Adrenal gland (tissue), 12 donors: ENCODE measurements around the gene HIP1. TPM values are rescaled to one million over a fixed set of nuclear protein-coding genes. Genes with fewer than 3 reads are reported as not detected.

Experiments
- DNase-seq, 7 donors: peaks; one replicate each; pipeline ENCODE4 v3.0.0-alpha.2; 2019 to 2020
- H3K27ac ChIP-seq, 5 donors: fragments of 200-600 bp; sonication (generic) in 4 of 5; 1 replicate in 3 of 5; 2 replicates in 2 of 5; pipeline versions ENCODE4 v1.5.1 to v1.8.0; 2016 to 2020; ENCODE audit warnings: mild to moderate bottlenecking in 1 of 5
- H3K27me3 ChIP-seq: fragments of 200-600 bp; 2 replicates; pipeline ENCODE4 v1.8.0; 2021
- H3K36me3 ChIP-seq, 2 donors: fragments of 200-600 bp; replicated peaks in 1 of 2; 1 replicate in 1 of 2; 2 replicates in 1 of 2; pipeline versions ENCODE4 v1.5.1 to v1.8.0; 2018 to 2022
- H3K4me1 ChIP-seq, 2 donors: fragments of 200-600 bp; replicated peaks in 1 of 2; 1 replicate in 1 of 2; 2 replicates in 1 of 2; pipeline versions ENCODE4 v1.5.1 to v1.8.0; 2018 to 2021
- H3K4me3 ChIP-seq, 4 donors: fragments of 200-600 bp; sonication (generic) in 3 of 4; one replicate each; pipeline ENCODE4 v1.5.1; 2016 to 2018
- H3K9me3 ChIP-seq, 3 donors: fragments of 200-600 bp; sonication (generic) in 1 of 3; replicated peaks in 1 of 3; 1 replicate in 2 of 3; 2 replicates in 1 of 3; pipeline versions ENCODE4 v1.5.1 to v1.8.0; 2016 to 2021
- CTCF ChIP-seq, 6 experiments: fragments of 450-650 bp in 4 of 6; fragments of 200-600 bp in 2 of 6; sonication (generic) in 1 of 6; IDR thresholded peaks; 1 replicate in 5 of 6; 2 replicates in 1 of 6; pipeline versions ENCODE4 v1.5.1 to v1.8.0; 2016 to 2021; ENCODE audit warnings: antibody characterized with exemption in 6 of 6, mild to moderate bottlenecking in 2 of 6, moderate library complexity in 1 of 6
- POLR2A ChIP-seq, 2 donors: fragments of 450-650 bp; IDR thresholded peaks; one replicate each; pipeline ENCODE4 v1.6.1; 2017; ENCODE audit warnings: antibody characterized with exemption in 2 of 2, mild to moderate bottlenecking in 2 of 2, moderate library complexity in 1 of 2
- WGBS, 4 donors: extraction: QIAGEN DNeasy Blood & Tissue Kit in 2 of 4; methylation state at CpG; one replicate each; pipeline versions ENCODE4 v1.1.5 to v1.1.7; 2013 to 2017; 5-methylcytosine and 5-hydroxymethylcytosine counted together
- intact Hi-C, 2 donors: fragments of 100-400 bp; cut with DNase I; formaldehyde crosslinking; loops; one replicate each; pipeline versions ENCODE4 v1.14.1 to v1.15.0; 2022 to 2023
- polyA plus RNA-seq, 3 donors: library from polyadenylated mRNA; stranded (reverse); fragments of 200-250 nt in 2 of 3; fragments of 350-450 nt in 1 of 3; fragmentation: Illumina TruSeq in 1 of 3; extraction: RNeasy Lipid Tissue Mini Kit (QIAGEN cat#74804) in 1 of 3; gene quantifications; one replicate each; pipeline ENCODE4 v1.2.3, GENCODE V29; 2013 to 2014
- total RNA-seq, 9 donors: library from RNA; depleted of rRNA in 4 of 9; stranded (reverse); fragments of >200 nt in 4 of 9; fragments of 120-200 nt in 1 of 9; fragmentation: NEBNext Ultra II Directional in 1 of 9; extraction: Animal tissue kit (Norgen Biotek cat#: 25700) in 1 of 9; gene quantifications; one replicate each; pipeline versions ENCODE4 v1.1.0 to v1.2.4, GENCODE V29; 2013 to 2023
- donor health status: healthy with polysubstance abuse.
- donor health status: Bipolar disorder and iron deficiency.
- donor health status: DM: yes; HTN: yes; CAD: no.
- donor health status: DM: no; HTN: no; CAD: no.
- donor health status: DM: no; HTN: no; CAD: no.
- donor health status: DM: yes; HTN: yes; CAD: no.

Gene HIP1
- total and polyA plus RNA-seq, 12 donors, result 5.9 to 48.9 (median 32.8) TPM

- intact Hi-C loops, result loop anchor here in 1 of 2 donors (10.0 kb wide), 1 partner anchor 107 kb away; no protein-coding TSS in a partner anchor
- no peak overlapping the region for H3K4me3 ChIP-seq
- peaks cover 0 to 54% of the 10 kb centered on the region in 2 donors for H3K36me3 ChIP-seq
- H3K9me3 ChIP-seq, result no peaks in the 10 kb centered on the region
- no peak for DNase-seq
- no peak for TF ChIP-seq POLR2A (IDR thresholded peaks at IDR 0.05)
- TF ChIP-seq CTCF (IDR thresholded peaks at IDR 0.05), result no peak
- H3K27me3 ChIP-seq, result no peaks in the 10 kb centered on the region
- 86 to 96% (median 94%) methylated on average over 5 of the region's 5 CpGs for WGBS, 4 donors
- H3K4me1 ChIP-seq, result no peaks in the 10 kb centered on the region
- no peak overlapping the region for H3K27ac ChIP-seq
Measured at GRCh38 chr7:75537731-75538130, 201.0 kb downstream of the HIP1 start.

GRCh38 chr7:75536940-75537538, 201.7 kb downstream of the HIP1 start:
- TF ChIP-seq CTCF (IDR thresholded peaks at IDR 0.05), result no peak
- no peak for TF ChIP-seq POLR2A (IDR thresholded peaks at IDR 0.05)
- H3K9me3 ChIP-seq, result no peaks in the 10 kb centered on the region
- H3K4me1 ChIP-seq, result no peaks in the 10 kb centered on the region
- H3K36me3 ChIP-seq, result peaks cover 0 to 48% of the 10 kb centered on the region in 2 donors
- DNase-seq, result no peak
- H3K4me3 ChIP-seq, result no peak overlapping the region
- 85 to 96% (median 91%) methylated on average over 12 to 18 of the region's 18 CpGs for WGBS, 4 donors
- H3K27me3 ChIP-seq, result no peaks in the 10 kb centered on the region
- H3K27ac ChIP-seq, result no peak overlapping the region
- intact Hi-C loops, result loop anchor here in 1 of 2 donors (10.0 kb wide), 1 partner anchor 108 kb away; no protein-coding TSS in a partner anchor

GRCh38 chr7:75536491-75536890, 202.2 kb downstream of the HIP1 start:
- no peak overlapping the region for H3K27ac ChIP-seq
- no peak for DNase-seq
- WGBS, 4 donors, result 83 to 96% (median 91%) methylated on average over 2 to 4 of the region's 4 CpGs
- no peak overlapping the region for H3K4me3 ChIP-seq
- H3K9me3 ChIP-seq, result no peaks in the 10 kb centered on the region
- no peak for TF ChIP-seq POLR2A (IDR thresholded peaks at IDR 0.05)
- TF ChIP-seq CTCF (IDR thresholded peaks at IDR 0.05), result no peak
- peaks cover 0 to 42% of the 10 kb centered on the region in 2 donors for H3K36me3 ChIP-seq
- intact Hi-C loops, result loop anchor here in 1 of 2 donors (10.0 kb wide), 1 partner anchor 108 kb away; no protein-coding TSS in a partner anchor
- no peaks in the 10 kb centered on the region for H3K27me3 ChIP-seq
- no peaks in the 10 kb centered on the region for H3K4me1 ChIP-seq

GRCh38 chr7:75534727-75535307, 203.9 kb downstream of the HIP1 start:
- intact Hi-C loops, result loop anchor here in 1 of 2 donors (10.0 kb wide), 1 partner anchor 110 kb away; no protein-coding TSS in a partner anchor
- 66 to 78% (median 70%) methylated on average over 8 of the region's 8 CpGs for WGBS, 4 donors
- Histone ChIP-seq H3K4me1 (no peaks in the 10 kb centered on the region), H3K9me3 (no peaks in the 10 kb centered on the region), H3K36me3 (peaks cover 0 to 34% of the 10 kb centered on the region in 2 donors), H3K4me3 (no peak overlapping the region), H3K27me3 (no peaks in the 10 kb centered on the region), H3K27ac (no peak overlapping the region)
- TF ChIP-seq CTCF (IDR thresholded peaks at IDR 0.05) (no peak), POLR2A (IDR thresholded peaks at IDR 0.05) (no peak)
- DNase-seq, result peak in 1 of 7 donors; percentile 0
